Upper lobe of left lung (tissue), 4 donors: ENCODE data around the gene PAK5.

Experiments used
- CTCF ChIP-seq, 6 experiments: fragments of 450-650 bp in 4 of 6; fragments of 200-600 bp in 2 of 6; sonication (generic) in 2 of 6; IDR thresholded peaks; one replicate each; pipeline ENCODE4 v1.5.1; 2016 to 2019; ENCODE audit warnings: antibody characterized with exemption in 6 of 6
- POLR2A ChIP-seq, 4 donors: fragments of 450-650 bp; IDR thresholded peaks; one replicate each; pipeline ENCODE4 v1.5.1; 2016 to 2017; ENCODE audit warnings: antibody characterized with exemption in 4 of 4, mild to moderate bottlenecking in 2 of 4
- POLR2AphosphoS5 ChIP-seq, 2 donors: sonication (generic); formaldehyde crosslinking; IDR thresholded peaks; one replicate each; pipeline ENCODE4 v1.5.1; 2017; ENCODE audit warnings: antibody characterized with exemption in 2 of 2

DNA sequence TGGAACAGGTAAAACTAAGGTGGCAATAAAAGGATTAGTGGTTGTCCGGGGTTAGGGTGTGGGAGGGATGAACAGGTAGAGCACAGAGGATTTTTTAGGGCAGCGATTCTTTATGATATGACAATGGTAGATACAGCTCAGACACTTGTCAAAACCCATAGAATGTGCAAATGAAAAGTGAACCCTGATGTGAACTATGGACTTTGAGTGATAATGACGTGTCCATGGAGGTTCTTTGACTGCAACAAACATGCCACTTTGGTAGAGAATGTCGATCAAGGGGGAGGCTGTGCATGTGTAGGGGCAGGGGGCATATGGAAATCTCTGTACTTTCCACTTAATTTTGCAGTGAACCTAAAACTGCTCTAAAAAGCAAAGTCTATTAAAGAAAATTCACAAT lies 223.8 kb downstream of the PAK5 start:
- TF ChIP-seq CTCF (IDR thresholded peaks at IDR 0.05) (no peak), POLR2AphosphoS5 (IDR thresholded peaks at IDR 0.05) (no peak), POLR2A (IDR thresholded peaks at IDR 0.05) (no peak)
